HCT116 (cell line): ENCODE data around the gene TANC1. TPM values are rescaled to one million over a fixed set of nuclear protein-coding genes. Genes with fewer than 3 reads are reported as not detected.

Source experiments
- ATAC-seq: fragments of 200-7000 bp; cut with Tn5 transposase; 2 replicates; pipeline ENCODE4 v1.9.1; 2020; ENCODE audit warnings: mild to moderate bottlenecking, moderate library complexity
- BruUV-seq: library from RNA; stranded (reverse); fragments of 400-500 nt; replicated peaks from 2 replicates; lab custom pipeline; 2021; lab: Mats Ljungman, UMichigan
- CTCF ChIA-PET: fragments of 300-600 bp; sonication (Branson Sonifier 250); formaldehyde crosslinking; loops from one replicate; lab custom pipeline; 2021; ENCODE audit warnings: antibody characterized with exemption; lab: Charles Lee
- POLR2A ChIA-PET: fragments of 300-600, 350-600 bp; sonication (Branson Sonifier 250); formaldehyde crosslinking; loops from one replicate; lab custom pipeline; 2021; ENCODE audit warnings: antibody characterized with exemption; lab: Charles Lee
- RAD21 ChIA-PET, 2 experiments: fragments of 300-600 bp; sonication (Branson Sonifier 250); formaldehyde crosslinking; loops; one replicate each; lab custom pipeline; 2023; ENCODE audit warnings: low total read pairs in 2 of 2; ENCODE audit not compliant: uncharacterized antibody in 2 of 2, unreplicated experiment in 2 of 2, low non-redundant PET in 1 of 2; lab: Charles Lee
- DNase-seq: peaks from one replicate; pipeline ENCODE4 v3.0.0-alpha.2; 2010; ENCODE audit warnings: low read depth, low spot score
- H2AFZ ChIP-seq: fragments of 200-600 bp; shearing (Covaris generic), sonication (generic); 2 replicates; pipeline ENCODE4 v1.6.1; 2017; ENCODE audit warnings: low read depth, mixed run types, mixed read lengths, antibody characterized with exemption, low read length; ENCODE audit not compliant: poor library complexity, severe bottlenecking
- H3K27ac ChIP-seq: 2 replicates; pipeline ENCODE4 v1.5.1; 2012; ENCODE audit warnings: low read depth, low read length
- H3K27me3 ChIP-seq: fragments of 200-600 bp; sonication (generic); 2 replicates; pipeline ENCODE4 v1.6.1; 2016; ENCODE audit warnings: mixed run types, low read length, mixed read lengths; ENCODE audit not compliant: insufficient read depth
- H3K36me3 ChIP-seq, 2 experiments: fragments of 200-500 bp in 1 of 2; fragments of 200-600 bp in 1 of 2; sonication (Bioruptor generic) in 1 of 2; sonication (generic) in 1 of 2; 2 replicates each; pipeline versions ENCODE4 v1.5.1 to v1.6.1; 2014 to 2016; ENCODE audit warnings: low read length in 2 of 2, inconsistent platforms in 1 of 2, mixed read lengths in 1 of 2, mixed run types in 1 of 2; ENCODE audit not compliant: insufficient read depth in 2 of 2, control insufficient read depth in 1 of 2
- H3K4me1 ChIP-seq, 2 experiments: fragments of 200-600 bp in 1 of 2; sonication (generic) in 1 of 2; 2 replicates each; pipeline versions ENCODE4 v1.5.1 to v1.6.1; 2012 to 2017; ENCODE audit warnings: low read length in 2 of 2, inconsistent platforms in 1 of 2, mild to moderate bottlenecking in 1 of 2, mixed read lengths in 1 of 2, mixed run types in 1 of 2, moderate library complexity in 1 of 2; ENCODE audit not compliant: insufficient read depth in 2 of 2, control insufficient read depth in 1 of 2
- H3K4me2 ChIP-seq: fragments of 200-600 bp; sonication (generic); 2 replicates; pipeline ENCODE4 v1.6.1; 2017; ENCODE audit warnings: mixed run types, low read length, mixed read lengths
- H3K4me3 ChIP-seq, 2 experiments: fragments of 200-600 bp in 1 of 2; sonication (generic) in 1 of 2; replicated peaks in 1 of 2; 2 replicates each; pipeline ENCODE4 v1.5.1; 2011 to 2016; ENCODE audit warnings: low read length in 2 of 2, control low read depth in 1 of 2, low read depth in 1 of 2, mild to moderate bottlenecking in 1 of 2, mixed read lengths in 1 of 2, mixed run types in 1 of 2
- H3K79me2 ChIP-seq: fragments of 200-600 bp; sonication (generic); 2 replicates; pipeline ENCODE4 v1.6.1; 2017; ENCODE audit warnings: mild to moderate bottlenecking, mixed run types, low read length, moderate library complexity, mixed read lengths; ENCODE audit not compliant: insufficient read depth
- H3K9ac ChIP-seq: fragments of 200-600 bp; sonication (generic); 2 replicates; pipeline ENCODE4 v1.6.1; 2016; ENCODE audit warnings: low read length, mixed read lengths
- H3K9me2 ChIP-seq: fragments of 200-600 bp; sonication (generic), shearing (Covaris generic); 2 replicates; pipeline ENCODE4 v1.6.1; 2017; ENCODE audit warnings: mixed run types, mild to moderate bottlenecking, moderate library complexity; ENCODE audit not compliant: insufficient read depth
- H3K9me3 ChIP-seq, 2 experiments: fragments of 200-500 bp in 1 of 2; fragments of 200-600 bp in 1 of 2; sonication (Bioruptor generic) in 1 of 2; sonication (generic) in 1 of 2; 2 replicates each; pipeline ENCODE4 v1.6.1; 2014 to 2017; ENCODE audit warnings: low read length in 2 of 2, mixed read lengths in 2 of 2, inconsistent platforms in 1 of 2, low read depth in 1 of 2, mild to moderate bottlenecking in 1 of 2, mixed run types in 1 of 2, moderate library complexity in 1 of 2; ENCODE audit not compliant: control insufficient read depth in 1 of 2, insufficient read depth in 1 of 2
- H4K20me1 ChIP-seq: fragments of 200-600 bp; sonication (generic), shearing (Covaris generic); 2 replicates; pipeline ENCODE4 v1.6.1; 2017; ENCODE audit warnings: mixed run types, mild to moderate bottlenecking, moderate library complexity; ENCODE audit not compliant: insufficient read depth
- CEBPB ChIP-seq: IDR thresholded peaks from 2 replicates; pipeline ENCODE4 v1.6.1; 2012; ENCODE audit warnings: low read depth
- EGR1 ChIP-seq: IDR thresholded peaks from 2 replicates; pipeline ENCODE4 v1.6.1; 2012; ENCODE audit warnings: low read depth
- EZH2phosphoT487 ChIP-seq: fragments of 200-600 bp; IDR thresholded peaks from 2 replicates; pipeline ENCODE4 v1.6.1; 2018; ENCODE audit warnings: antibody characterized with exemption, borderline replicate concordance
- FOSL1 ChIP-seq: IDR thresholded peaks from 2 replicates; pipeline ENCODE4 v1.6.1; 2012; ENCODE audit warnings: low read depth
- POLR2AphosphoS5 ChIP-seq: IDR thresholded peaks from 2 replicates; pipeline ENCODE4 v1.6.1; 2011; ENCODE audit warnings: mild to moderate bottlenecking, low read depth, low read length, moderate library complexity
- REST ChIP-seq: IDR thresholded peaks from 2 replicates; pipeline ENCODE4 v1.6.1; 2012; ENCODE audit warnings: low read depth
- SP1 ChIP-seq: IDR thresholded peaks from 2 replicates; pipeline ENCODE4 v1.6.1; 2012; ENCODE audit warnings: low read depth
- SRF ChIP-seq: IDR thresholded peaks from 2 replicates; pipeline ENCODE4 v1.6.1; 2012; ENCODE audit warnings: low read depth
- TCF7L2 ChIP-seq: IDR thresholded peaks from 2 replicates; pipeline ENCODE4 v1.7.0; 2011; ENCODE audit warnings: borderline replicate concordance, inconsistent platforms; ENCODE audit not compliant: insufficient read depth, insufficient read length; ENCODE audit errors: extremely low read depth
- ZFX ChIP-seq: fragments of 450-650 bp; IDR thresholded peaks from 2 replicates; pipeline ENCODE4 v1.6.1; 2017
- intact Hi-C: fragments of 100-400 bp; cut with micrococcal nuclease; formaldehyde crosslinking; loops from 2 replicates; pipeline ENCODE4 v1.10.0; 2022
- total RNA-seq: library from RNA; stranded (reverse); gene quantifications from one replicate; pipeline ENCODE4 v1.2.1, GENCODE V29; 2021; ENCODE audit not compliant: unreplicated experiment

TANC1 gene
- total RNA-seq, 1 experiment from 2014 or later = 15.1 TPM

DNA sequence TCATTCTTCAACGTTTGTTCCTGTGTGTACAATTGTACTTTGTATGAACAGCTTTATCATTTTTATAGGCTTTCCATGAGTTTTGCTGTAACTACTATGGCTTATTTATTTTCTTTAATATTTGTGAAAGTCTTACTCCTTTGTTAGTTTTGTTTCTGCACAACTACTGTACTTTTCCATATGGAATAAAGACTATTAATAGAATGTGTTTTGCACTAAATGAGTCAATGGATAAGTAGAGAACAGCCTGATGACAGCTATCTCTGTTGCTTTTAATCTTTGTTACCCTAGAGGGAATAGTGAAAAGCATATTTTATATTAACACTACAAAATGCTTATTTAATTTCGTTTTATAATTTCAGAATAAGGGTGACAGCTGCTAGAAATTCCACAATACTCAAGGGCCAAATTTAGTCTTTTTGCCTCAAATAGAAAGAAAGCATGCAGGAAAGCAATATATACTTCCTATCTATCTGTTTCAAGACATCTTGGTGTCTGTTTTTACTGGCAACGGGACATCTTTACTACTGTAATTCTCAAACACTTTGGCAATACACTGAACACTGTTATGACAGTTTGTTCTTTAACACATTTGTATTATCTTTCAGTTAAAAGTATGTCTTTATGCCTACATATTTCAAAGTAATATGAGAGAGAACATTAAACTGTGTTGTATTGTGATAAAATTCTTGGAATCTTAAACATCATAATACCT lies 264.2 kb downstream of the TANC1 start:
- no peak for ATAC-seq
- Histone ChIP-seq H3K36me3 (peaks cover 0 to 2% of the 10 kb centered on the region in 2 experiments; a peak in 1 of 4 replicates), H3K79me2 (no peaks in the 10 kb centered on the region)
- BruUV-seq = no TSS peak
- no peak for TF ChIP-seq FOSL1
- TF ChIP-seq REST = no peak
- no peak for TF ChIP-seq TCF7L2
- no peak for TF ChIP-seq POLR2AphosphoS5
- no peak for TF ChIP-seq ZFX
- no peak for TF ChIP-seq SRF
- no peak for TF ChIP-seq SP1
- no peak for TF ChIP-seq EZH2phosphoT487
- TF ChIP-seq EGR1 = no peak
- TF ChIP-seq CEBPB = no peak
- TF ChIP-seq, all 23 proteins: peak for 0
- RAD21 ChIA-PET = no interaction called here
- Histone ChIP-seq H2AFZ (no peak overlapping the region), H3K4me1 (peaks cover 0 to 5% of the 10 kb centered on the region in 2 experiments; a peak in 1 of 4 replicates), H3K4me2 (no peak overlapping the region), H4K20me1 (no peaks in the 10 kb centered on the region), H3K9ac (no peak overlapping the region), H3K9me2 (no peaks in the 10 kb centered on the region), H3K9me3 (no peaks in the 10 kb centered on the region), H3K27me3 (no peaks in the 10 kb centered on the region), H3K27ac (no peak overlapping the region), H3K4me3 (no peak overlapping the region)
- POLR2A ChIA-PET = no interaction called here
- DNase-seq = no peak
- CTCF ChIA-PET = no interaction called here
- intact Hi-C loops = no loop called here
